GM12873 (cell line): ENCODE measurements around the gene XYLT1.

ENCODE experiments used
- TF ChIP-seq, protein P1 (sequence below): IDR thresholded peaks from 2 replicates; pipeline ENCODE4 v1.5.1; 2012; ENCODE audit warnings: low read depth, mild to moderate bottlenecking, moderate library complexity, low read length, control low read depth; ENCODE audit not compliant: insufficient read depth; ENCODE audit errors: missing control alignments

Gene XYLT1

GRCh38 chr16:17381784-17382183, 89.0 kb downstream of the XYLT1 start:
- TF ChIP-seq, protein P1, sequence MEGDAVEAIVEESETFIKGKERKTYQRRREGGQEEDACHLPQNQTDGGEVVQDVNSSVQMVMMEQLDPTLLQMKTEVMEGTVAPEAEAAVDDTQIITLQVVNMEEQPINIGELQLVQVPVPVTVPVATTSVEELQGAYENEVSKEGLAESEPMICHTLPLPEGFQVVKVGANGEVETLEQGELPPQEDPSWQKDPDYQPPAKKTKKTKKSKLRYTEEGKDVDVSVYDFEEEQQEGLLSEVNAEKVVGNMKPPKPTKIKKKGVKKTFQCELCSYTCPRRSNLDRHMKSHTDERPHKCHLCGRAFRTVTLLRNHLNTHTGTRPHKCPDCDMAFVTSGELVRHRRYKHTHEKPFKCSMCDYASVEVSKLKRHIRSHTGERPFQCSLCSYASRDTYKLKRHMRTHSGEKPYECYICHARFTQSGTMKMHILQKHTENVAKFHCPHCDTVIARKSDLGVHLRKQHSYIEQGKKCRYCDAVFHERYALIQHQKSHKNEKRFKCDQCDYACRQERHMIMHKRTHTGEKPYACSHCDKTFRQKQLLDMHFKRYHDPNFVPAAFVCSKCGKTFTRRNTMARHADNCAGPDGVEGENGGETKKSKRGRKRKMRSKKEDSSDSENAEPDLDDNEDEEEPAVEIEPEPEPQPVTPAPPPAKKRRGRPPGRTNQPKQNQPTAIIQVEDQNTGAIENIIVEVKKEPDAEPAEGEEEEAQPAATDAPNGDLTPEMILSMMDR = no peak

DNA sequence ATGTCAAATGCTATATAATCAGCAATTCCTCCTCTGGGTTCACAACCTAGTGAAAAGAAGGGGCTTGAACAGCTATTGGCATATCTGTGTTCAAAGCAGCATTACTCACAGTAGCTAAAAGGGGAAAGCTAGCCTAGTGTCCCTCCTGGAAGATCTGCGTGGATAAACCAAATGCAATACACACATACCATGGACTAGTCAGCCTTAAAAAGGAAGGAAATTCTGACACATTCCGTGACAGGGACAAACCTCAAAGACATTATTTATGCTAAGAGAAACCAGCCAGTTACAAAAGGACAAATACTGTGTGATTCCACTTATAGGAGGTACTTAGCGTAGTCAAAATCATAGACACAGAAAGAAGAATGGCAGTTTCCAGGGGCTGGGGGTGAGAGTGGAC, 90.1 kb downstream of the XYLT1 start:
- TF ChIP-seq, protein P1 = no peak

DNA sequence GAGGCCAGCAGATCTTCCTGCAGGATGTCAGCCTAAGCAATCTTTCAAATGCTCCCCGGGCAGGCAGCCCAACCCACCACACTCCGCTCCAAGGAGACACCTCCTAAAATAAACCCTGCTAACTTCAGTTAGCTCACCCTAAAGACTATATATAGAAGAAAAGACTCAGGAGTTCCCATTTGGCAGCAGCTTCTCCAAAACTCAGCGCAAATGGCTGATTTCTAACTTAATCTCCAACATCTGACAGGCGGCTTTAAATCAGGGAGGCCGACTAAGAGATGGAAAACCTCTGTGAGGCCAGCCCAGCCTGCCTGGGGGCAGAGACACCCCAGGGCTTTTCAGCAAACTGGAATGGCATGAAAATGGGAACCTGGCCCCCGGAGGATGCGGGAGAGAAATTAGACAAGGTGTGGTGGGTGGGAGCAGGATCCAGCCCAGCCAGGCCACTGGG, 91.6 kb downstream of the XYLT1 start:
- TF ChIP-seq, protein P1 = no peak

- TF ChIP-seq, protein P1 = no peak
Observed at GRCh38 chr16:17377360-17378324, 93.1 kb downstream of the XYLT1 start.

- TF ChIP-seq, protein P1 = no peak
Observed at GRCh38 chr16:17375461-17376304, 95.1 kb downstream of the XYLT1 start.

DNA sequence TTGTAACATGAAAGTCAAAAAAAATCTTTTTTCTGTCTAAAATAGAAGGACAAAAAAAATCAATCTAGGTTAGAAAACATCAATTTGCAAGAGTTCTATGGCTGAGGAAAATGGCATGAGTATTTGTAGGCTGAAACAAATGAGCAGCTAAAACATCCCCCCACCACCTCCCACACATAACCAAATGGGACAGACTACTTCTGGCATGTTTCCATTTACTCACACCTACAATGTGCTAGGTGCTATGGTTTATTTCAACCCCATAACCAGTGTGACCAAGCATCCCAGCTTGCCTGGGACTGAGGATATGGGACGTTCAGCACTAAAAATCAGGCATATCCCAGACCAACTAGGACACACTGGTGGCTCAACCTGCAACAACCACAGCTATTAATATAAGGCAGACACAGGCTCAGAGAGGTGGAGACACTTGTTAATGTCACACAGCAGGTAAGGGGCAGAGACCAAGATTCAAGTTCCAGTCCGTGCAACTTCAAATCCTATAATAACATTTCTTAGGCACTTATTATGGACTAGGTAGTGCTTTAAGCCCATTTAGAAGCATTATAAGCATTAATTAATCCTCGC, 96.0 kb downstream of the XYLT1 start:
- TF ChIP-seq, protein P1 = no peak
